Heart left ventricle (tissue), 13 donors: Measurements from ENCODE around the gene TRPT1.

Experiments
- CTCF ChIP-seq, 12 donors: fragments of 200-600 bp; sonication (generic) in 4 of 12; IDR thresholded peaks; one replicate each; pipeline versions ENCODE4 v1.5.0 to v1.8.0; 2018 to 2022; ENCODE audit warnings: antibody characterized with exemption in 12 of 12, mild to moderate bottlenecking in 5 of 12
- POLR2A ChIP-seq, 2 donors: fragments of 450-650 bp; IDR thresholded peaks; one replicate each; pipeline ENCODE4 v1.6.1; 2017; ENCODE audit warnings: antibody characterized with exemption in 2 of 2, mild to moderate bottlenecking in 2 of 2, moderate library complexity in 2 of 2
- donor health status: ischemic (EF 13 %, LVEDD 7.1; RV severe dilation, severe dysfunction).
- donor health status: DM: no; HTN: yes; CAD: no.
- donor health status: DM: no; HTN: no; CAD: no.
- donor health status: ischemic (EF 25% LVEDD 6.9; RV normal size, moderate dysfunction).
- donor health status: ischemic (EF 25% LVEDD 5.7; RV mildly dilated, moderate dysfunction).
- donor health status: ischemic (EF 35%, LVEDD 5.7; RV mildly dilated, moderate dysfunction).
- donor health status: nonischemic (EF 11% LVEDD 7.7; RV severe dilation, severe dysfunction).
- donor health status: DM: yes; HTN: yes; CAD: no.
- donor health status: PGD.
- donor health status: ischemic (EF 29% LVEDD 5.4; RV normal size, mild dysfunction).
- donor health status: nonischemic (EF 23%, LVEDD 6.1; RV moderate dilation, normal function).

- TF ChIP-seq CTCF (IDR thresholded peaks at IDR 0.05), result peak in 5 of 12 donors; percentile 6 to 53 (median 12)
- peak in 1 of 2 donors; percentile 50 for TF ChIP-seq POLR2A (IDR thresholded peaks at IDR 0.05)
These were observed 43.7 kb upstream of the TRPT1 start for GRCh38 chr11:64269540-64270220.
